Smooth muscle cell (in vitro differentiated cells): ENCODE data around the gene XRCC1. TPM values are rescaled to one million over a fixed set of nuclear protein-coding genes. Genes with fewer than 3 reads are reported as not detected.

Experiments
- DNase-seq: peaks from one replicate; lab custom pipeline; 2025; ENCODE audit not compliant: unreplicated experiment; lab: John Stamatoyannopoulos, UW
- H2AFZ ChIP-seq: fragments of 200-600 bp; sonication (generic); 2 replicates; pipeline ENCODE4 v1.6.0; 2016; ENCODE audit warnings: antibody characterized with exemption, low read depth, mild to moderate bottlenecking
- H3F3A ChIP-seq: fragments of 200-600 bp; sonication (generic); 2 replicates; pipeline ENCODE4 v1.6.0; 2017; ENCODE audit warnings: antibody characterized with exemption, low read depth
- H3K27ac ChIP-seq: fragments of 200-600 bp; sonication (generic); 2 replicates; pipeline ENCODE4 v1.5.1; 2016; ENCODE audit warnings: low read depth, mild to moderate bottlenecking
- H3K27me3 ChIP-seq: fragments of 200-600 bp; sonication (generic); 2 replicates; pipeline ENCODE4 v1.6.1; 2016; ENCODE audit warnings: low read depth, mild to moderate bottlenecking
- H3K36me3 ChIP-seq: fragments of 200-600 bp; sonication (generic); 2 replicates; pipeline ENCODE4 v1.5.1; 2016; ENCODE audit warnings: low read depth
- H3K4me1 ChIP-seq: fragments of 200-600 bp; sonication (generic); 2 replicates; pipeline ENCODE4 v1.5.1; 2016; ENCODE audit warnings: low read depth
- H3K4me2 ChIP-seq: fragments of 200-600 bp; sonication (generic); 2 replicates; pipeline ENCODE4 v1.6.0; 2016; ENCODE audit warnings: mild to moderate bottlenecking
- H3K4me3 ChIP-seq: fragments of 200-600 bp; sonication (generic); 2 replicates; pipeline ENCODE4 v1.5.1; 2016; ENCODE audit warnings: mild to moderate bottlenecking
- H3K79me2 ChIP-seq: fragments of 200-600 bp; sonication (generic); 2 replicates; pipeline ENCODE4 v1.6.0; 2016; ENCODE audit warnings: low read depth, mild to moderate bottlenecking
- H3K9ac ChIP-seq: fragments of 200-600 bp; sonication (generic); 2 replicates; pipeline ENCODE4 v1.6.0; 2016; ENCODE audit warnings: low read depth
- H3K9me3 ChIP-seq: fragments of 200-600 bp; sonication (generic); replicated peaks from 2 replicates; pipeline ENCODE4 v1.5.1; 2016; ENCODE audit warnings: low read depth
- H4K20me1 ChIP-seq: fragments of 200-600 bp; sonication (generic); 2 replicates; pipeline ENCODE4 v1.6.0; 2016; ENCODE audit warnings: low read depth
- WGBS: methylation state at CpG from one replicate; pipeline ENCODE4 v1.1.7; 2016; ENCODE audit warnings: low lambda C conversion rate; 5-methylcytosine and 5-hydroxymethylcytosine counted together
- polyA plus RNA-seq: library from polyadenylated mRNA; unstranded; fragments of >200 nt; fragmentation: Nextera tagmentation; extraction: Ambion mirVana; gene quantifications from 2 replicates; pipeline ENCODE4 v1.2.1, GENCODE V29; 2016
- total RNA-seq: library from RNA; depleted of rRNA; stranded (reverse); fragments of >200 nt; gene quantifications from 2 replicates; pipeline ENCODE4 v1.2.3, GENCODE V29; 2014
- TF ChIP-seq, protein P1 (sequence below): fragments of 200-600 bp; sonication (generic); IDR thresholded peaks from 2 replicates; pipeline ENCODE4 v1.5.1; 2017; ENCODE audit warnings: borderline replicate concordance, mild to moderate bottlenecking, antibody characterized with exemption; ENCODE audit not compliant: insufficient read depth, poor library complexity, severe bottlenecking

The XRCC1 gene
- total and polyA plus RNA-seq, 2 experiments from 2014 or later, result 24.9 to 35.1 TPM

DNA sequence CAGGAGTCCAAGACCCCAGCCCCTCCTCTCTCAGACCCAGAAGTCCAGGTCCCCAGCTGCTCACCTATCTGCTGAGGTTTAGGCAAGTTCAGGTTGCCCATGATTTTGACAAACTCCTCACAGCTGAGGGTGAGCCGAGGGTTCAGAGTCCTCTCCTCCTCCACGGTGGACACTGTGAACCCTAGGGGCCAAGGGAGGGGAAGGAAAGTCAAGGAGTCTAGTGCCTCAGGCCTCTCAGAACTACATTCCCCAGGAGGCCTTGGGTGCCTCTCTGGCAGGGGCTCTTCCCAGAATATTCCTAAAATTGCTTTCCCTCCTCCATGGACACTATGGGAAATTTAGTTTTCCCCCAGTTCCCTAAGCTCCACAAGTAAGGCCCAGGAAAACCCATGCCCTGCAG lies 67.4 kb downstream of the XRCC1 start:
- WGBS, result 83% methylated on average over 2 of the region's 2 CpGs
- Histone ChIP-seq H3K4me1 (peaks cover 4% of the 10 kb centered on the region), H3K9me3 (no peaks in the 10 kb centered on the region), H3K27ac (no peak overlapping the region), H3K9ac (no peak overlapping the region), H3K4me3 (no peak overlapping the region), H3K36me3 (no peaks in the 10 kb centered on the region), H2AFZ (no peak overlapping the region), H4K20me1 (no peaks in the 10 kb centered on the region), H3K4me2 (no peak overlapping the region), H3K79me2 (no peaks in the 10 kb centered on the region), H3F3A (no peaks in the 10 kb centered on the region), H3K27me3 (no peaks in the 10 kb centered on the region)
- no peak for DNase-seq
- TF ChIP-seq, protein P1, sequence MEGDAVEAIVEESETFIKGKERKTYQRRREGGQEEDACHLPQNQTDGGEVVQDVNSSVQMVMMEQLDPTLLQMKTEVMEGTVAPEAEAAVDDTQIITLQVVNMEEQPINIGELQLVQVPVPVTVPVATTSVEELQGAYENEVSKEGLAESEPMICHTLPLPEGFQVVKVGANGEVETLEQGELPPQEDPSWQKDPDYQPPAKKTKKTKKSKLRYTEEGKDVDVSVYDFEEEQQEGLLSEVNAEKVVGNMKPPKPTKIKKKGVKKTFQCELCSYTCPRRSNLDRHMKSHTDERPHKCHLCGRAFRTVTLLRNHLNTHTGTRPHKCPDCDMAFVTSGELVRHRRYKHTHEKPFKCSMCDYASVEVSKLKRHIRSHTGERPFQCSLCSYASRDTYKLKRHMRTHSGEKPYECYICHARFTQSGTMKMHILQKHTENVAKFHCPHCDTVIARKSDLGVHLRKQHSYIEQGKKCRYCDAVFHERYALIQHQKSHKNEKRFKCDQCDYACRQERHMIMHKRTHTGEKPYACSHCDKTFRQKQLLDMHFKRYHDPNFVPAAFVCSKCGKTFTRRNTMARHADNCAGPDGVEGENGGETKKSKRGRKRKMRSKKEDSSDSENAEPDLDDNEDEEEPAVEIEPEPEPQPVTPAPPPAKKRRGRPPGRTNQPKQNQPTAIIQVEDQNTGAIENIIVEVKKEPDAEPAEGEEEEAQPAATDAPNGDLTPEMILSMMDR, result no peak

DNA sequence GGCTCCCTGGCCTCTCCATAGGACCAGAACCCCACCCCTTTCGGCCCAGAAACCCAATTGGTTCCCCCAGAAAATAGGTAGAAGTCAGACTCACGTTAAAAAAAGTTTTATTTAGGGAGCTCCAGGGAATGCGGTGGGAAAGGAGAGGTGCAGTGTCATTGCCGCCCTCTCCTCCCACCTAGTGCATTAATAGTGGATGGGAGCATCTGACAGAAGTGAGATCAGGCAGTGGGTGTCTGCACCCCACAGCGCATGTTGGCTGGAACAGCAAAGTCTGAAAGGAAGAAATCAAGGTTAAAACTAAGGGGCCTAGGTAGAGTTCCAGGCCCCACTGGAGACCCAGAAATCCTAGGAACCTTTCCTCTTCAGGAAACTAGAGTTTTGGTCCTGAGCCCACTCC lies 68.7 kb downstream of the XRCC1 start:
- TF ChIP-seq, protein P1, result no peak
- Histone ChIP-seq H3K9me3 (no peaks in the 10 kb centered on the region), H3K4me2 (no peak overlapping the region), H3K4me1 (peaks cover 4% of the 10 kb centered on the region), H3K79me2 (no peaks in the 10 kb centered on the region), H3K36me3 (no peaks in the 10 kb centered on the region), H2AFZ (no peak overlapping the region), H3K9ac (no peak overlapping the region), H3K27me3 (no peaks in the 10 kb centered on the region), H3K4me3 (no peak overlapping the region), H3K27ac (no peak overlapping the region), H3F3A (no peaks in the 10 kb centered on the region), H4K20me1 (no peaks in the 10 kb centered on the region)
- DNase-seq, result no peak
- WGBS, result 94% methylated on average over 5 of the region's 5 CpGs

DNA sequence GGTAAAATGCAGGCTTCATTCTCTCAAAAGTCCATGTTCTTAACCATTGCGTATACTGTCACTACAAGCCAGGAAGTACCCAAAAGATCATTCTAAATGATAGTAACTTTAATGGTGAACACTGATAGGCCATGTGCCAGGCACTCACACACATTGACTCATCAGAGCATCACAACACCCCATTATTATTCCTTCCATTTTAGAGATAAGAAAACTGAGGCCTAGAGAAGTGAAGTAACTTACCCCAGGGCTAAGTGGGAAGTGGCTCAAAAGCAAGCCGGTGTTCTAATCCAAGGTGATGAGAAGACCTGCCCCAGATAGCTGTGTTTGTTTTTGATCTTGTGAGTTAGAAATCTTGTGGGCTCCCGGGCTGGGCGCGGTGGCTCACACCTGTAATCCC lies 69.4 kb downstream of the XRCC1 start:
- no peaks in the 10 kb centered on the region for H3K9me3 ChIP-seq
- no peaks in the 10 kb centered on the region for H3K27me3 ChIP-seq
- no peak overlapping the region for H3K4me3 ChIP-seq
- DNase-seq, result no peak
- H2AFZ ChIP-seq, result no peak overlapping the region
- TF ChIP-seq, protein P1, result no peak
- 98% methylated on average over 5 of the region's 5 CpGs for WGBS
- H3K4me1 ChIP-seq, result peaks cover 4% of the 10 kb centered on the region
- no peaks in the 10 kb centered on the region for H4K20me1 ChIP-seq
- H3K9ac ChIP-seq, result no peak overlapping the region
- H3K27ac ChIP-seq, result no peak overlapping the region
- H3K79me2 ChIP-seq, result no peaks in the 10 kb centered on the region
- H3K36me3 ChIP-seq, result no peaks in the 10 kb centered on the region
- no peaks in the 10 kb centered on the region for H3F3A ChIP-seq
- no peak overlapping the region for H3K4me2 ChIP-seq

DNA sequence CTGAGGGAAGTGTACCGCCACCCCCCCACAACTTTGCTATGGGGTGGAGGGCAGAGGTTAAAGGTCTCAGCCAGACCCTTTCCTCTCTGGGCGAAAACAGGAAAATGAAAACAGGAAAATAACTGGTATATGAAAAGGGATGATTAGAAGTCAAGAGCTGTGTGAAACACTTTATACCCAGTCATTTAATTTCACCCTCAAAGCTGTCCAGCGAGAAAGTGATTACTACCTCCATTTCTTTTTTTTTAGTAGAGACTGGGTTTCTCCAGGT lies 70.2 kb downstream of the XRCC1 start:
- H2AFZ ChIP-seq, result no peak overlapping the region
- TF ChIP-seq, protein P1, result no peak
- H3K9ac ChIP-seq, result no peak overlapping the region
- DNase-seq, result no peak
- H3K4me3 ChIP-seq, result peak overlapping the region; percentile 83
- H3F3A ChIP-seq, result no peaks in the 10 kb centered on the region
- H3K36me3 ChIP-seq, result no peaks in the 10 kb centered on the region
- no peaks in the 10 kb centered on the region for H3K9me3 ChIP-seq
- H3K4me2 ChIP-seq, result peak overlapping the region; percentile 92
- no peaks in the 10 kb centered on the region for H3K27me3 ChIP-seq
- peaks cover 4% of the 10 kb centered on the region for H3K4me1 ChIP-seq
- H4K20me1 ChIP-seq, result no peaks in the 10 kb centered on the region
- H3K27ac ChIP-seq, result peak overlapping the region; percentile 3
- WGBS, result 91% methylated on average over 3 of the region's 3 CpGs
- no peaks in the 10 kb centered on the region for H3K79me2 ChIP-seq
